BJ (cell line): ENCODE data around the gene CD209. TPM values are rescaled to one million over a fixed set of nuclear protein-coding genes. Genes with fewer than 3 reads are reported as not detected.

Experiments used
- CTCF ChIA-PET: fragments of 350-600 bp; formaldehyde crosslinking; extraction: SDS; loops from one replicate; lab custom pipeline; 2021; ENCODE audit warnings: antibody characterized with exemption, inconsistent platforms; lab: Yijun Ruan, JAX
- POLR2A ChIA-PET: fragments of 300-600 bp; sonication (Branson Sonifier 250); formaldehyde crosslinking; extraction: SDS; loops from one replicate; lab custom pipeline; 2021; ENCODE audit warnings: antibody characterized with exemption; lab: Charles Lee
- DNase-seq: peaks from one replicate; pipeline ENCODE4 v3.0.0-alpha.2; 2011; ENCODE audit warnings: low read depth
- H3K27me3 ChIP-seq: 2 replicates; pipeline ENCODE4 v1.6.0; 2011; ENCODE audit warnings: low read length; ENCODE audit not compliant: control insufficient read depth, insufficient read depth
- H3K36me3 ChIP-seq: 2 replicates; pipeline ENCODE4 v1.5.1; 2011; ENCODE audit warnings: low read length; ENCODE audit not compliant: control insufficient read depth, insufficient read depth
- H3K4me3 ChIP-seq: 2 replicates; pipeline ENCODE4 v1.5.1; 2011; ENCODE audit warnings: low read depth, mild to moderate bottlenecking, control low read depth, low read length
- polyA plus RNA-seq: library from polyadenylated mRNA; depleted of rRNA; stranded (reverse); fragments of >200 nt; gene quantifications from 2 replicates; pipeline ENCODE4 v1.2.3, GENCODE V29; 2011
- TF ChIP-seq, protein P1 (sequence below): IDR thresholded peaks from 2 replicates; pipeline ENCODE4 v1.5.1; 2011; ENCODE audit warnings: low read depth, mild to moderate bottlenecking, control low read depth, inconsistent platforms, low read length, moderate library complexity; ENCODE audit not compliant: insufficient read depth

CD209 gene
- polyA plus RNA-seq, 1 experiment = not detected

GRCh38 chr19:7706955-7707456, 40.3 kb downstream of the CD209 start:
- no peak for DNase-seq
- Histone ChIP-seq H3K36me3 (no peaks in the 10 kb centered on the region), H3K27me3 (no peaks in the 10 kb centered on the region; the same call in 1 of the 2 replicates), H3K4me3 (no peak overlapping the region)
- POLR2A ChIA-PET = no interaction called here
- TF ChIP-seq, protein P1, sequence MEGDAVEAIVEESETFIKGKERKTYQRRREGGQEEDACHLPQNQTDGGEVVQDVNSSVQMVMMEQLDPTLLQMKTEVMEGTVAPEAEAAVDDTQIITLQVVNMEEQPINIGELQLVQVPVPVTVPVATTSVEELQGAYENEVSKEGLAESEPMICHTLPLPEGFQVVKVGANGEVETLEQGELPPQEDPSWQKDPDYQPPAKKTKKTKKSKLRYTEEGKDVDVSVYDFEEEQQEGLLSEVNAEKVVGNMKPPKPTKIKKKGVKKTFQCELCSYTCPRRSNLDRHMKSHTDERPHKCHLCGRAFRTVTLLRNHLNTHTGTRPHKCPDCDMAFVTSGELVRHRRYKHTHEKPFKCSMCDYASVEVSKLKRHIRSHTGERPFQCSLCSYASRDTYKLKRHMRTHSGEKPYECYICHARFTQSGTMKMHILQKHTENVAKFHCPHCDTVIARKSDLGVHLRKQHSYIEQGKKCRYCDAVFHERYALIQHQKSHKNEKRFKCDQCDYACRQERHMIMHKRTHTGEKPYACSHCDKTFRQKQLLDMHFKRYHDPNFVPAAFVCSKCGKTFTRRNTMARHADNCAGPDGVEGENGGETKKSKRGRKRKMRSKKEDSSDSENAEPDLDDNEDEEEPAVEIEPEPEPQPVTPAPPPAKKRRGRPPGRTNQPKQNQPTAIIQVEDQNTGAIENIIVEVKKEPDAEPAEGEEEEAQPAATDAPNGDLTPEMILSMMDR = no peak
- CTCF ChIA-PET = no interaction called here

DNA sequence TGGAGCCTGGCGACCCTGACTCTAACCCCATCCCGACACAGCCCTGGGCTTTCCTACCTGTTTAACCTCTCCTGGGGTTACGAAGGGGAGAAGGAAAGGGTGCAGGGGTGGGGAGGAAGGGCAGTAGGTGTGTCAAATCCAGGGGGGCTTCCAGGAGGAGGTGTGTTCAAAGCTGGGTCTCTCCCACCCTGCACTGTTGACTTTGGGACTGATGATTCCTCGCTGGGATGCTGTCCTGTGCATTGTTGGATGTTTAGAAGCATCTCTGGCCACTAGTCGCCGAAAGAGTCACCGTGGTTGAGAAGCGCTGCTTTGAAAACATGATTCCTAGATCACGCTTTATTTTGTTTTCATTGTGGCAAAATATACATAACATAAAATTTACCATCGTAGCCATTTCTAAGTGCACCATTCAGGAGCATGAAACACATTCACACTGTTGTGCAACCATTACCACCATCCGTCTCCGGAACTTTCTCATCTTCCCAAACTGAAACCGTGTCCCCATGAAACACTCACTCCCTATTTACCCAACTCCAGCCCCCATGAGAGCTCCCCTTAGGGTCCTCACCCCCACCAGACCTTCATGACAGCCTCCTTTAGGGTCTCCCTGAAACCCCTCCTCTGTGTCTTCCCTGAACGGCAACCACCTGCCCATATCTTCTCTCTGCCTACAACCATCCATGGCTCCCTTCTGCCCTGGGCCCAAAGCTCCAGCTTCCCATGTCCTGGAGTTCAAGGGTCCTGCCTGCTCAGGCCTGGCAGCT, 41.0 kb downstream of the CD209 start:
- Histone ChIP-seq H3K36me3 (no peaks in the 10 kb centered on the region), H3K27me3 (no peaks in the 10 kb centered on the region; the same call in 1 of the 2 replicates), H3K4me3 (no peak overlapping the region)
- ChIA-PET CTCF (no interaction called here), POLR2A (no interaction called here)
- DNase-seq = no peak
- TF ChIP-seq, protein P1 = no peak

GRCh38 chr19:7705387-7706187, 41.7 kb downstream of the CD209 start:
- Histone ChIP-seq H3K4me3 (no peak overlapping the region), H3K27me3 (no peaks in the 10 kb centered on the region; the same call in 1 of the 2 replicates), H3K36me3 (no peaks in the 10 kb centered on the region)
- POLR2A ChIA-PET = no interaction called here
- TF ChIP-seq, protein P1 = no peak
- no peak for DNase-seq
- CTCF ChIA-PET = no interaction called here

DNA sequence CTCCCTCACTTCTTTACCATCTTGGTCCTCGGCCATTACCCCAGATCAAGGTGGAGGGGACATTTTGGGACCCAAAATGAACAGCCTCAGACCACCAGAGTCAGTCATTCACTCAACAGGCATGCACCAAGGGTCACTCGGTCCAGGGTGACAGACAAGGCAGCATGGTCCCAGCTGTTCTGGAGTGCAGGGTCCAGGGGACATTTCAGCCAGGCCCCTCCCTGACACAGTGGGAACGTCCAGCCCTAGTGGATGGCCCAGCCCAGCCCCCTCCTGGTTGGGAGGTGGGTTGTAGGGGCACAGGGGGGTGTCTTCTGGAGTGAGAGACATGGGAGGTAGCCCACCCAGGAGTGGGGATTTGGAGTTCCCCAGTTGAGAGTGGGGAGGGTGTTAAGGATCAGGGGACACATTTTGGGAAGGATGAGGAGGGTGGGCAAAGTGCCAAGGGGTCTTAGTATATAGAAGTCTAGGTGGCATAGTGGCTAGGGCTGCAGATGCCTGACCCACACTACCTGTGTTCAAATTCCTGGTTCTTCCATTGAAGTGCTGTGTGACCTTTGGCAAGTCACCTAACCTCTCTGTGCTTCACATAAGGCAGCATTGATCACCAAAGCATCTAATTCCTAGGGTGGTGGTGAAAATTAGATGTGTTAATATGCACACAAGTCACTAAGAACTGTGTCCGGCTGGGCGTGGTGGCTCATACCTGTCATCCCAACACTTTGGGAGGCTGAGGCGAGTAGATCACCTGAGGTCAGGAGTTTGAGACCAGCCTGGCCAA, 42.9 kb downstream of the CD209 start:
- H3K27me3 ChIP-seq = no peaks in the 10 kb centered on the region
- no peak overlapping the region for H3K4me3 ChIP-seq
- CTCF ChIA-PET = no interaction called here
- TF ChIP-seq, protein P1 = no peak
- POLR2A ChIA-PET = no interaction called here
- H3K36me3 ChIP-seq = no peaks in the 10 kb centered on the region
- DNase-seq = no peak
